Left hindlimb (tissue), 1 donor: ENCODE results near the gene MITD1.
"Not testable (repeated sequence)": the region's sequence is repeated elsewhere in the genome, so short reads cannot be mapped to it uniquely, and the experiment has no call there.

Source experiments
- DNase-seq: peaks from one replicate; pipeline ENCODE4 v3.0.0-alpha.2; 2018

The MITD1 gene

GRCh38 chr2:99180755-99181623 lies at the start of gene MITD1, which contains the start of gene MRPL30:
TSS of gene MITD1 (minus strand) at chr2:99181058. CDS start at chr2:99180981, 77 bp downstream.
TSS of gene MRPL30 (plus strand) at chr2:99181184. CDS start at chr2:99186204, 5,020 bp downstream.
- DNase-seq, result peak; percentile 94

GRCh38 chr2:99217929-99218501 lies 37.2 kb upstream of the MITD1 start:
- DNase-seq, result no peak

DNA sequence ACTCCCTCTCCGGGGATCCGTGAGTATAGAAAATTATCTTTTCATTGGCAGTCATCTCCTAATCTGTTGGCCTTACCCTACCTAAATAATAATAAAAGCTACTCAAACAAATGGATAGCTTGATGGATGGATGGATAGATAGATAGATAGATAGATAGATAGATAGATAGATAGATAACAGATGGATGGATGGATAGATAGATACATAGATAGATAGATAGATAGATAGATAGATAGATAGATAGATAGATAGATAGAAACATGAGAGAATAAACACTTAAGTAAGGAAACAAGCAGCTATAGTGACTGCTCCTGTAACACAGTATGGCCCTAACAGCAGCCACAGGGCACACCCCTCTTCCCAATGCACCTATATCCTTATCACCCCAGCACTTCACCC lies 35.2 kb upstream of the MITD1 start:
- DNase-seq, result no peak

DNA sequence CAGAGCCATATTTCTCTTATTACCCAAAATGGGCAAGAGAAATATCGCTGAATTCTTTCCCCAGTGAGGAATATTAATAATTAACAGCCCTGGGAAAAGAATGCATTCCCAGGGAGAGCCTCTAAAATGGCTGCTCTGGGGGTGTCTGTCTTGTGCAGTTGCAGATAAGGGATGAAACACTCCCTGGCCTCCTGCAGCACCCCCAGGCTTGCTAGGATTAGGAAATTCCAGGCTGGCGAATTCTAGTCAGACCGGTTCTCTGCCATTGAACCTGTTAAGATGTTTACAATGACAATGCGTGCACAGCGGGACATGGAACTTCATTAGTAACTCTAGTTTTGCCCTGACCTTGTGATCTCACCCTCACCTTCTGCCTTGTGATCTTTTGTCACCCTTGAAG lies 24.6 kb upstream of the MITD1 start:
- no peak for DNase-seq

DNA sequence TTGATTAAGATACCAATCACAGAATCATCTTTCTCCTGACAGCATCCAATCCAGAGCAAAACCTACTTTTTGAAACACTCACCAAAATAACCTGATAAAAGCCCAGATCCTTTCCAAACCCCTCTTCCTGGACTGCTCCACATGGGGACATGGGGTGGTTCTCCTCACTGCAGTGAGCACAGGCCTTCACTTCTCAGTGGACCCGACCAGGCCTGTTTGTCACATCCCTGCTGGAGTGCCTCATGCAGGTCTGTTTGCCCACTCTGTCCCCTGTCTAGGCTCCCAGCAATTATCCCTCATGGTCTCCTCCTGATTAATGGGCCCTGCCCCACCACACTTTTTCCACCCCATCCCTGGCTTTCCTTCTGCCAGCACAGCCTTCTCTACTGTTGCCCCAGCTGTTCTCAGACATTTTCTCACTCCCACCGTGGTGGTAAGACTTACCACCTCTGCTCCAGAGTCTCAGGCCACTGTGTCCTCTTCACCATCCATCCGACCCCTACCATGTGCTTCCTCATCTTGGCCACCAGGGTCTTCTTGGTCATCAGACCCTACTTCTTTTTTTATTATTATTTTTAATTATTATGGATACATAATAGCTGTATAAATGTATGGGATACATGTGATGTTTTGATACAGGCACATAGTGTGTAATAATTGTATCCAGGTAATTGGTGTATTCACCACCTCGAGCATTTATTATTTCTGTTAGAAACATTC lies 21.3 kb upstream of the MITD1 start:
- DNase-seq, result no peak

DNA sequence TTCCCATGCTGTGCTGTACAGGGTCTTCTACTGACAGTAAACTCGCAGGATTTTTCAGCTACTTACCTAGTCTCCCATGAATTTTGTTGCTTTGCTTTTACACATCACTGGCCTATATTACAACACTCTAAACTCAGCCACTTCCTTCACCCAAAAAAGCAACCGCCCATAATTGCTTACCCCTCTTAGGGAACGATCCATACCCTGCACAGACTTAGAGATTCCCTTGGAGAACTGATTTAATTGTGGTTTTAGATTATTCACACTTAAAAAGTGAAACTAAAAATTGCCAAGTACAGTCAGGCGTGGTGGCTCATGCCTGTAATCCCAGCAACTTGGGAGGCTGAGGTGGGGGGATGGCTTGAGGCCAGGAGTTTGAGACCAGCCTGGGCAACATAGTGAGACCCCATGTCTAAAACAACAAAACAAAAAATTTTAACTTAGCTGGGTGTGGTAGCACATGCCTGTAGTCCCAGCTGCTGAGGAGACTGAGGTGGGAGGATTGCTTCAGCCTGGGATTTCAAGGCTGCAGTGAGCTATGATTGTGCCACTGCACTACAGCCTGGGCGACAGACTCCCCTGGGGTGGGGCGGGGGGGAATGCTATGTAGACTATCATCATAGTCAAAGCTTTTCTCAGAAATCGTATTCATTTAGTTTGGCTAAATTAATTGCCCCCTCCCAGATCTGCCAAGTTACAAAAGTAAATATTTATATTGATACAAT lies 19.4 kb upstream of the MITD1 start:
- no peak for DNase-seq

GRCh38 chr2:99198103-99198841 lies 17.4 kb upstream of the MITD1 start:
- no peak for DNase-seq

GRCh38 chr2:99192364-99192763 lies 11.5 kb upstream of the MITD1 start:
- not testable (repeated sequence) for DNase-seq

DNA sequence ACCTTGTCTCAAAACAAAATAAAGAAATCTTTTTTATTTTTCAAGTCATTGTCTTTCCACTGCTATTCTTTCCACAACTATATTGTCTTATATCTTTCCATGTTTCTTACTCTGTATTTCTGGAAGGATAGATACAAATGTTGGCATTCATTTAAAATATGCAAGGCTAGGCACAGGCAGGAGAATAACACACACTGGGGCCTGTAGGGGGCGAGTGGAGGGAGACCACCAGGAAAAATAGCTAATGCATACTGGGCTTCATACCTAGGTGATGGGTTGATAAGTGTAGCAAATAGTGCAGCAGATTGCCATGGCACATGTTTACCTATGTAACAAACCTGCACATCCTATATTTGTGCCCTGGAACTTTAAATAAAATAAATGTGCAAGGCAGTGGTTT lies 9.7 kb upstream of the MITD1 start:
- no peak for DNase-seq

DNA sequence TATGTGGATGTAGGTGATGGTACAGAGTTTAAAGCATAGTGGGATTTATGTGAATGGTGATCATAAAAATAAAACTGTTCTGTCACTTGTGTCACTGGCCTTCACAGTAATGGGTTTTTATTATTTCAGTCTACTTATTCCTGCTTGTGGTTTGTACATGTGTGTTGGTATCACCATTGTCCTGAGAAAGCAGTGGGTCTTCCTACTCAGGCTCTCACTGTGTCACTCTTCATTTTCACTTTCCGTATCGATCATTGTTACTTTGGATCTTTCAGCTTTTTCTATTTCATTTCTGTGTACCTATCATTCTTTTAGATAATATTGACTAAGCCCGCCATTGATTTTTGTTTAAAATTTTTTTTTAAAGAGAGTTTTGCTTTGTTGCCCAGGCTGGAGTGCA lies 7.5 kb upstream of the MITD1 start:
- no peak for DNase-seq

- DNase-seq, result no peak
Measured at GRCh38 chr2:99187011-99187410, 6.2 kb upstream of the MITD1 start.

DNA sequence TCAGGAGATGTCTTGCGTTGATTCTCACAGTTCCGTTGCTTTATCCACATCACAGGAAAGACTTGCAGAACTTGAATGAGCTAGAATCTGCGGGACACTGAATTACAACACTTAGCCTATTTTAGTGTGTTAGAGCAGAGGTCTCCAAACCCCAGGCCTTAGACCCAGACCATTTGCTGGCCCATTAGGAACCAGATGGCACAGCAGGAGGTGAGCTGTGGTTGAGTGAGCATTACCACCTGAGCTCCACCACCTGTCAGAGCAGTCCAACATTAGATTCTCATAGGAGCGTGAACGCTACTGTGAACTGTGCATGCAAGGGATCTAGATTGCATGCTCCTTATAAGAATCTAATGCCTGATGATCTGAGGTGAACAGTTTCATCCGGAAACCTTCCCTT lies 4.0 kb upstream of the MITD1 start:
- DNase-seq, result no peak

- DNase-seq, result no peak
Measured at GRCh38 chr2:99183025-99183424, 2.2 kb upstream of the MITD1 start.

GRCh38 chr2:99181624-99182000 lies 754 bp upstream of the MITD1 start:
- DNase-seq, result no peak

- DNase-seq, result no peak
Measured at GRCh38 chr2:99171377-99172140, 9.3 kb downstream of the MITD1 start.

GRCh38 chr2:99169534-99169933 lies 11.3 kb downstream of the MITD1 start:
- DNase-seq, result no peak

DNA sequence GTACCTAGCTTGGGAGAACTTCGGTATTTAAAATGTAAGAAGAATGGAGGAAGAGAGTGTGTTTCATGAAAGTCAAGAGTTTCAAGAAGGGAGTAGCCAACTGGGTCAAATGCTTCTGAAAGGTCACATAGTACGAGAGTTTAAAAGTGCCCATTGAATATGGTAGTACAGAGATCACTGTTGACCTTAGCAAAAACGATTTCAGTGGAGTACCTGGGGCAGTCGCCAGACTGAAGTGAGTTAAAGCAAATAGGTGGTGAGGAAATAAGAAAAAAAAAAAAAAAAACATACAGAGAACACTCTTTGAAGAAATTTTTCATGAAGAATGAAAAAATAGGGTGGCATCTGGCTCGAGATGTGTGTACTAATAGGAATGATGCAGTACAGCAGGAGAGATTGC lies 14.6 kb downstream of the MITD1 start:
- DNase-seq, result no peak

GRCh38 chr2:99159594-99159993 lies 21.3 kb downstream of the MITD1 start:
- DNase-seq, result no peak

GRCh38 chr2:99158599-99158998 lies 22.3 kb downstream of the MITD1 start:
- DNase-seq, result no peak

DNA sequence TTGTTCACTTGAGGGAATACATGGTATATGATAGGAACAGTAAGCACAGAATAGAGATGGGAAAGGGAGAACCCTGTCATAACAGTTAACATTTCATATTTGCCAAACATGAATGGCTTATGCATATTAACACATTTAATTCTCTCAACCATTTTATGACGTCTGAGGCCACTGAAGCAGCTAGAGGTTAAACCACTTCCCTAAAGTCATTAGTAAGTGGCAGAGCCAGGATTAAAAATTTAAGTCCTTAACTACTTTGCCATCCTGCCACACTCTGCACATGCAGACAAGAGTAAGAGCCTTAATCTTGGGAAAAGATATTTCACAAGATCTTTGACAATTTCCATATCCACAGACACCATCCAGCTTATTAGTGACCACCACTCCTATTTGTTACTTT lies 24.0 kb downstream of the MITD1 start:
- no peak for DNase-seq
